HG02763 (cell line): ENCODE measurements around the gene HUS1B.

Source experiments
- ATAC-seq: cut with Tn5 transposase; IDR thresholded peaks from one replicate; pipeline ENCODE4 v1.9.1; 2021; ENCODE audit warnings: mild to moderate bottlenecking, moderate library complexity; ENCODE audit not compliant: unreplicated experiment

HUS1B gene

DNA sequence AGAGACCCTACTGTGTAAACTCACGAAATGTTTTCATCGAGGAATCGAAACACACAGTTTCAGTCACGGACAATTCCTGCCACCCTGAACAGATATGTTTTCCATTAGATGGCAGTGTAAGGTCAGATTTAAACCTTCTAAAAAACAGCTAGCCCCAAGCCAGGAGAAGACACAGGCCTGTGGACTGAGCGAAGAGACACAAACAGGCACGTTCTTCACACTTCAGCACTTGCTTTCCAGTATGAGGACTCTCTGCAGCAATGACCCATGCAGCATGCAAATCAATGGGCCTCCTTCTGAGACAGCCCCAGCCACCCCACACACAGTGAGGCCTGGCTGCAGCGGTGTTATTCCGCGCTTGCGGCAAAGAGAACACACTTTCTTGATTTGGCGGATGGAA, 31.9 kb downstream of the HUS1B start:
- no peak for ATAC-seq

DNA sequence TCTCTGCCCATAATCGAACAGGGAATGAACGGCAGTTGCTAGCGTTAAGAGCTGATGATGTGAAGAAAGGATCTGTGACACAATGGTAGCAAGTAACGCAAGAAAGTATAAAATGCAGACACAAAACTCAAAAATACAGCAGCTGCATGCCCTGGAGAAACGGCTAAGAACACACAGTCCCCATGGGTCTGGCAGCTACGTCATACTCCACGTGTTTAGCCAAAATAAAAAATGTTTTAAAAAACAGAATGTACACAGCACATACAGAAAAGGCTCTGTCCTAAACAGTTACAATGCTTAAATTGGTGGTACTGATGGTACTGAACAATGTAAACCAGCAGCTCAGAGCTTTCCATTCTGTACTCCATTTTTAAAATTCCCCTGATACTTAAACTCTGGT, 34.4 kb downstream of the HUS1B start:
- ATAC-seq, result no peak

DNA sequence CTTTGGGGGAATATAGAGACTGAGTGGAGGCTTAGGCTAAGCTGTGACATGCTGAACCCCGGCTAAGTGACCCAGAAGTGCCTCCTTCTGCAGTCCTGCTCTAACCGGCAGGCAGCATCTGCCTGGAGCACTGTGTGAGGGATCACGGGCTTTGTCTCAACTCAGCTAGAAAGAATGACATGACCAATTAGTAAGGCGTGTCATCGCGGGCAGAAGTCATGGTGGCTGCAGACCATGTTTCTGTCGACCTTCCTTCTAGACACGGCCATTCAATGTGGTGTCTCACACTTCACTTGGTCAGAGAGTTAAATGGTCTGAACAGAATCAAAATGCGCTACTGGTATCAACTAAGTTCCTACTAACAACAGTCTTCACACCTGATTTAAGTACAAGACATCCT, 35.0 kb downstream of the HUS1B start:
- ATAC-seq, result no peak

DNA sequence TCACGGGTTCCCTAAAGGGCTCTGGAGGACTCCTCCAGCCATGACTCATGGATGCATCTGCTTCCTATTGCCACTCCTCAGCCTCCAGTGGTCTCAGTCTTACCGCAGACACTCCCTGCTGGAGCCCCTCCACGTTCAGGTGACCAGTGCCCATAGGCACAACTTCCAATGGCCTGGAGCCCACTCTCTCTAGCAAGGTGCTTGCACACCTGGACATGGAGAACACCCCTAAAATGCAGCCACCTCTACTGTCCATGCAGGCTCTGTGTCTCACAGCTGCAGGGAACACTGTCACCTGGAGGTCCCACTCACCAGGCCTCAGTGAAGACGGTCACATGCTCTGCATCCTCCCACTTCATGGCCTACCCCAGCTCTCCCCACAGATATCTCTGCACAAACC, 36.0 kb downstream of the HUS1B start:
- ATAC-seq, result no peak

DNA sequence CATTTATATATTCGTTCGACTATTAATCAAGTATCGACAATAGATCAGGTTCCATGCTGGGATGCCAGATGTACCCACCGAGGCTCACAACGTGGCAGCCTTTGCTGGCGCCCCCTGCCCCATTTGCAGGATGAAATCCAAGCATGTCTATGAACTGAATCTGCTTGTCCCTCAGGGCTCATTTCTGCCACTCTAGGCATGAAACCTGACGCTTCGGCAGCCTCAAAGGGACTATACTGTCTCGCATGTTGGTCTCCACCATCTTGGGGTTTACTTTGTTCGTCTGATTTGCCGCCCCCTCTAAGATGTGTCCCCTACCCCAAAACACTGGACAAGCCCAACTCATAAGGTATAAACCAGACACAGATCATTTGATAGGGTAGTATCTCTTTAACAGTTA, 36.7 kb downstream of the HUS1B start:
- ATAC-seq, result no peak

DNA sequence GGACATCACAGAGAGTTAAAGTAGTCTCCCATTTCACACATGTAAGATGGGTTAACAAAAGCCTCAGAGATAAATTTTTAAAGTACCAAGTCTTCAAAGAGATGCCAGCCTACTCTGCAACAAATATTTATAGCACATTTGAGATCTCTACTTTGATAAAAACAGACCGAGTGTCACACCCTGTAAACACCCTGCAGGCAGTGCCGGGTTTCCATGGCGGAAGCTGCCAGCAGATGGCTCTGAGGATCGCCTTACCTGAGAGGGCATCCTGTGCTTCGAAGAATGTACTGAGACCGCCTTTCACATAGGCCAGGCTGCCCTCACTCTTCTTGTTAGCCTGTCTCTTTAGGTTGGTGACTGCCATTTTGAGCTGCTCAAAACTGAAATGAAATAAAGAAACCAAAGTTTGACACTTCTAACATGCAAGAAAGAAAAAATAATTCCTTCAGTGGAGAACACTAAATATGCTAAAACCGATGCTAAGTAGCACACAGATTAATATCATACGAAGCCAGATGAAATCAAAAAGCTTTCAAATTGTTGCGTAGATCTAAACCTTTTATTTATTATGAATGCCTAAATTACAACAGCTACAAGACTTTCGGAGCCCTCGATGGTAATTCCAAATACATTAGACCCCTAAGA, 39.3 kb downstream of the HUS1B start:
- no peak for ATAC-seq

DNA sequence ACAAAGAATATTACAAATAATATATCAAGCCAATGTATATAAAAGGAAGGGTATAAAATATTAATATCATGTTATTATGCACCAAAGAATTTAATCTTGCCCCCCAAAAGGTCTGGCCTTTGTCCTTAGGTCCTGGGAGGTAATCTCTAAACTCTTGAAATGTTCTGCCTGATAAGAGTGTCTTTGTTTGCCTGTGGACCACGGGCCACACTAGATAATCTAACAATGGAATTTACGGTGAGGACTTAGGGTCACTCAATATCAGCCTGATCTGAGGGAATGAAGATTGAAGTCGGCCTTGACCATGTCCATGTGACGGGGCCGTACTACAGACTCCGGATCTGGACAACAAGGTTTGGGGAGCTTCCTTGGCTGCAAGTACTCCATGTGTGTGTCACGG, 42.9 kb downstream of the HUS1B start:
- ATAC-seq, result no peak

DNA sequence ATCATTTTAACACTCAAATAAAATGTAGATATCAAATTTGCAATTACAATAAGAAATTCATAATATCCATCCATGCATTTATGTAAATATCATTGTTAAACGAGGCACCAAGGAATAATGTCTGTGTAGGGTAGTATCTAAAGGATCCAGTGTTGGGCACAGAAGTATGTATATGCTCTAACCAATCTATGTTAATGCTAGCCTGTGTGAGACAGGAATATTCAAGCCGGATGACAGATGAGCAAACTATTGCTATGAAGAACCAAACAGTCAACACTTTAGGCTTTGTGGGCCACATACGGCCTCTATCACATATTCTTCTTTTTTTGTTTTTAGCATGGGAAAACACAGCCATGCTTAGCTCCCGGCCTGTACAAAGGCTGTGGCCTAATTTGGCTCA, 45.0 kb downstream of the HUS1B start:
- ATAC-seq, result no peak

DNA sequence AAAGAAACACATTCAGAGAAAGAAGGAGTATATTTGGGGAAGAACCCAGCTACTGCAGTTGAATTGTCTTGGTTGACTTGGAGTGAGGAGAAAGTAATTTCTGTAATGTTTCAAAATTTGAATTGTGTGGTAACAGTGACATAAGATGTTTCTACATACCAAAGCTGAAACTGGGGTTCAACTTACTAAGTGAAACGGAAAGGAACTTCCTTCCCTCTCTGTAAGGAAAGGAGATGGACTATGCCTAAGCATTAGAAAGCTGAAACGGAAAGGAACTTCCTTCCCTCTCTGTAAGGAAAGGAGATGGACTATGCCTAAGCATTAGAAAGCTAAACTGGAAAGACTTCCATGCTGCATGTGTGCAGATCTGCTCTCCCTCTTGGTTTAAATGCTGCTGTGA, 46.0 kb downstream of the HUS1B start:
- ATAC-seq, result no peak

DNA sequence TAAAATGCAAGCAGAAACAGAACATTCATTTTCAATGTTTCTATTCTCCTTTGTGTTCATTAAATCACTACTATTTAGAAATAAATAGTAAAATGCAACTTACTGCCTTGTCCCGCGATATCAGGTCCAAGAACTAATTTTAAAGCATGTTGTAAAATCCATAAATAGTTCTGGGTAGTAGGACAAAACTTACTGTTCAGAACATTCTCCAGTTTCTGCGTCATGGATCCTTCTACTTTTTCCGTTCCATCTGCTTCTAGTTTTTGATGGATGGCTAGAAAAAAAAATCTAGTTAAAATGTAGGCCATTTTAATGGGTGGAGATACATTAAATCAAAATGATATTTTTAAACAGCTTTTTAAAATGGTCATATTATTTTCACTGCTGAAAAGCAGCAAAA, 47.0 kb downstream of the HUS1B start:
- ATAC-seq, result no peak

DNA sequence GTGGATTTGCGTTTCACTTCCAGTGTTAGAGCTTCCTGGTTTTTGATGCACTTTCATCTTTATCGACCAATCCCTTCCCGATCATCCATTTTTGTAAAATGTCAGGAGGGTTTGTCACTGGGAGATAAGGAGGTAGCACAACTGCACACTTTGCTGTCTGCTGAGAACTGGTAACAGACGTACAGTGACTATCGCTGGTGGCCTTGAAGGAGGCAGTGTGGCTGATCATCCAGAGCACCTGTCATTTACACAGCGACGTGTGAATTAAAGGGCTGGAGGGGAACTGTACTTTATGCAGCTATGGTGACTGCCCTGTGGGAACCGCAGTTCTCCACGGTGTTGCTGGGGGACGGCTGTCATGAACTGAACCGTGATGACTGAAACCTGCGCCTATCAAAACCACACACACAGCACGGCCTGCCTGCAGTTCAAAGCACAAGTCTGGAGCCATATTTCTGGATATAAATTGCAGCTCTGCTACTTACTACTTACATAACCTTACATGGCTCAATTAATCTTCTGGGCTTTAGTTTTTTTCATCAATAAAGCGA, 50.0 kb downstream of the HUS1B start:
- no peak for ATAC-seq
